AG04450 (cell line): ENCODE measurements around the gene TRPV6. TPM values are rescaled to one million over a fixed set of nuclear protein-coding genes. Genes with fewer than 3 reads are reported as not detected.
A peak's percentile ranks its signal among the peaks of the same experiment; 100 is the strongest.

Source experiments
- CTCF ChIA-PET: fragments of 300-600, 350-600 bp; formaldehyde crosslinking; extraction: SDS; loops from one replicate; lab custom pipeline; 2022; ENCODE audit warnings: antibody characterized with exemption, inconsistent platforms; lab: Charles Lee
- POLR2A ChIA-PET: fragments of 350-600 bp; formaldehyde crosslinking; extraction: SDS; loops from one replicate; lab custom pipeline; 2021; ENCODE audit warnings: antibody characterized with exemption, inconsistent platforms; lab: Yijun Ruan, JAX
- DNase-seq: peaks from one replicate; pipeline ENCODE4 v3.0.0-alpha.2; 2011; ENCODE audit warnings: low read depth, low spot score
- H3K27ac ChIP-seq: one replicate; pipeline ENCODE4 v1.5.1; 2012; ENCODE audit warnings: low read depth, low read length, control low read depth
- H3K27me3 ChIP-seq: one replicate; pipeline ENCODE4 v1.6.0; 2012; ENCODE audit warnings: low read length; ENCODE audit not compliant: control insufficient read depth, insufficient read depth
- H3K4me3 ChIP-seq: 2 replicates; pipeline ENCODE4 v1.5.1; 2011; ENCODE audit warnings: mild to moderate bottlenecking, low read depth, low read length, control low read depth
- H3K9me3 ChIP-seq: 2 replicates; pipeline ENCODE4 v1.5.1; 2012; ENCODE audit warnings: low read length; ENCODE audit not compliant: control insufficient read depth, insufficient read depth
- polyA plus RNA-seq: library from polyadenylated mRNA; depleted of rRNA; stranded (reverse); fragments of >200 nt; gene quantifications from 2 replicates; pipeline ENCODE4 v1.2.3, GENCODE V29; 2011
- TF ChIP-seq, protein P1 (sequence below): IDR thresholded peaks from 2 replicates; pipeline ENCODE4 v1.5.1; 2011; ENCODE audit warnings: low read depth, low read length, control low read depth, inconsistent platforms

Gene TRPV6
- polyA plus RNA-seq, 1 experiment = not detected

DNA sequence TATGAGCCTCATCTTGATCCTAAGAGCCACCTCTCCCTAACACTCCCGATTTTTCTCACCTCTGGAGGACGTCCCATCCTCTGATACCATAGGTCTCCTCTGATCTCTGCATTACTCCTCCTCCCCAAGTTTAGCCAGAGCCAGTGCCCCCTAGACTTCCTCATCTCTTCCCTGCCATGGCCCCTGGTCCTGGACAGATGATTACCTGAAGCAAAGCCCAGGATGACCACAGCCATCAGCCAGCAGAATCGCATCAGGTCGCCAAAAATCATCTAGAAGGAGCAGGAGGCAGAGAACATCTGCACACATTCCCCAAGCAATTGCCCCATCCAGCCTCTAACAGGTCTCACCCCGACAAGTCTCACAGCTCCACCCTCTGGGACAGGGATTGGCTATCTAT, 11.7 kb downstream of the TRPV6 start:
- TF ChIP-seq, protein P1, sequence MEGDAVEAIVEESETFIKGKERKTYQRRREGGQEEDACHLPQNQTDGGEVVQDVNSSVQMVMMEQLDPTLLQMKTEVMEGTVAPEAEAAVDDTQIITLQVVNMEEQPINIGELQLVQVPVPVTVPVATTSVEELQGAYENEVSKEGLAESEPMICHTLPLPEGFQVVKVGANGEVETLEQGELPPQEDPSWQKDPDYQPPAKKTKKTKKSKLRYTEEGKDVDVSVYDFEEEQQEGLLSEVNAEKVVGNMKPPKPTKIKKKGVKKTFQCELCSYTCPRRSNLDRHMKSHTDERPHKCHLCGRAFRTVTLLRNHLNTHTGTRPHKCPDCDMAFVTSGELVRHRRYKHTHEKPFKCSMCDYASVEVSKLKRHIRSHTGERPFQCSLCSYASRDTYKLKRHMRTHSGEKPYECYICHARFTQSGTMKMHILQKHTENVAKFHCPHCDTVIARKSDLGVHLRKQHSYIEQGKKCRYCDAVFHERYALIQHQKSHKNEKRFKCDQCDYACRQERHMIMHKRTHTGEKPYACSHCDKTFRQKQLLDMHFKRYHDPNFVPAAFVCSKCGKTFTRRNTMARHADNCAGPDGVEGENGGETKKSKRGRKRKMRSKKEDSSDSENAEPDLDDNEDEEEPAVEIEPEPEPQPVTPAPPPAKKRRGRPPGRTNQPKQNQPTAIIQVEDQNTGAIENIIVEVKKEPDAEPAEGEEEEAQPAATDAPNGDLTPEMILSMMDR = no peak
- DNase-seq = no peak
- POLR2A ChIA-PET = no interaction called here
- Histone ChIP-seq H3K27ac (no peak overlapping the region), H3K4me3 (no peak overlapping the region), H3K9me3 (peaks cover 23% of the 10 kb centered on the region), H3K27me3 (no peaks in the 10 kb centered on the region)
- CTCF ChIA-PET = interaction anchor here (1.0 to 1.2 kb wide), 2 partner anchors 62 to 341 kb away, joined by 4 read pairs; no protein-coding TSS in a partner anchor

DNA sequence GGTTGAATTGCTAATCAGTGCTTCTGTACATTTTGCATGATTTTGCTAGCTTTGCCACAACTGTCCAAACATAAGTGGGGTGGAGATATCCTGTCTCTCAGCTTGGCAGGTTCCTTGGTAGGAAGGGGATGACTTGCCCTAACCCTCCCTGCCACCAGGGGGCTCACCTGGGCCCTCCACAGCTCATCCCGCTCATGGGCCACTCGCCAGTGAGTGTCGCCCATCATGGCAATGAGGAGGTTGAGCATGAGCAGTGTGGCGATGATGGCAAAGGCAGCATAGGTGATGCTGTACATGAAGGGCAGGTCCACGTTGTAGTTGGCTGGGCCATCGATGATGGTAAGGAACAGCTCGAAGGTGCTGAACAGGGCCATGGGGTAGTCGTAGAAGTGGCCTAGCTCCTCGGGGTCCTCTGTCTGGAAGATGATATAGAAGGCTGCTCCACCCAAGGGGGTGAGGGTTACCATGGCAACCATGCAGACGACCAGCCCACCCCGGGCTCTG, 12.2 kb downstream of the TRPV6 start:
- DNase-seq = no peak
- H3K9me3 ChIP-seq = peaks cover 26% of the 10 kb centered on the region
- POLR2A ChIA-PET = no interaction called here

DNA sequence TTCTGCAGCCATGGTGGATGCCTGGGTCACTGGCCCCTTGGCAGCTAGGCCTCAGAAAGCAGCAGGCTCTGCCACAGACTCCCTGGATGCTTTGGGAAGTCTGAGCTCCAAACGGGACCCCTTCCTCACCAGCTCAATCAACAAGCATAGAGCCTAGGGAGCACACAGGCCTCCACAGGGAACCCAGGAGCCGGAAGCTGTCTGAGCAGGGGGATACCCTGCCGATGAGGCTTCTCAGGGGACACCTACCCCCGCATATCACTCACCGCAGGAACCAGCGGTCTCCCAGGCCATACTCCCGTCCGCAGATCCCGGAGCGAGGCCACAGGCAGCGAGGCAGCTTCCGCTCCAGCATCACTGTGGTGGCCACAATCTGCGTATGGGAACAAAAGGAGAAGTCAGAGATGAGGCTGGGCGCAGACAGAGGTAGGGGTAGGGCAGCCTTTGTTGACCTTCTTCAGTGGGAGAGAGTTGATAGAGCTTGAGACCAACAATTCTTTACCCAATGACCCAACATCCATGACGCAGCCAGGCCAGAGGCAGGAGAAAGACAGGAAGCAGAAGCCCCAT, 13.4 kb downstream of the TRPV6 start:
- ChIA-PET POLR2A (no interaction called here), CTCF (no interaction called here)
- peaks cover 32% of the 10 kb centered on the region for H3K9me3 ChIP-seq
- H3K27ac ChIP-seq = no peak overlapping the region
- TF ChIP-seq, protein P1 = no peak
- DNase-seq = no peak
- H3K27me3 ChIP-seq = no peaks in the 10 kb centered on the region
- no peak overlapping the region for H3K4me3 ChIP-seq

More for the DNA sequence above, 12.2 kb downstream of the TRPV6 start:
- CTCF ChIA-PET = interaction anchor here (1.0 to 1.2 kb wide), 2 partner anchors 62 to 342 kb away, joined by 4 read pairs; no protein-coding TSS in a partner anchor
- TF ChIP-seq, protein P1 = peak; percentile 25
- Histone ChIP-seq H3K27ac (no peak overlapping the region), H3K27me3 (no peaks in the 10 kb centered on the region), H3K4me3 (no peak overlapping the region)

DNA sequence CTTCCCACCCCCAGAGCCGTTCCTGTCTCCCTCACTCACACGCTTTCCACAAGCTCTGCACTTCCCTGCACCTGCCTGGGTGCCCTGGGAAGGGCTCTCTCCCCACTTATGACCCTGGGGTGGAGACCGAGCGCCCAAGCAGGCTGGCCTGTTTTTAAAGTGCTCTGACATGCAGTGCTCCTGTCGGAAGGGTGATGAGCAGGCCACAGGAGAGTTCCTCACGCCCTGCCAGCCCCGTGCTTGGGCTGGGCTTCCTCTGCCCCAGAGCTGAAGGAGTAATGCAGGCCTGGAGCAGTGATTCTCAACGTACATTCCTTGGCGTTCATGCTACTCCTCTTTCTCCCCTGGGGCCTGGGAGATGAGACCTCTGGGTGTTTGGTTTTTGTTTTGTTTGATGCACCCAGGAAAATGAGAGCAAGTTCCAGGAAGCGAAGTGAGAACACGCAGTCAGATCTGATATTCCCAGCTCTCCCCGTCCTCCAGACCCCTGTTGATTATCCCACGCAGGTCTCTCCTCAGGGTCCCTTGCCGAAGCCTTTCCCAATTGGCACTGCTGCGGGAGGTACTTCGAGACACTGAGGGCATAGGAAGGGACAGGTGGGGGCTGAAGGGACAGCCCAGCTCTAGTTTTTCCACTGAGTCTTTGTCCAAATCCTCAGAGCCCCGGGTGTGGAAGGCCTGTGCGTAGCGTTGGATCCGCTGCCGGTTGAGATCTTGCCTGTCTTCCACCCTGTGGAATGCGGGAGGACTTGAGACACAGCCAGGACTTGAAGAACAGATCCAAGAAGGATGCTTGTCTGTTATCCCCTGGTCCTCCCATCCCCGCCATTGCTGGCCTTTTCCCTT, 14.1 kb downstream of the TRPV6 start:
- no peak overlapping the region for H3K4me3 ChIP-seq
- CTCF ChIA-PET = no interaction called here
- POLR2A ChIA-PET = no interaction called here
- DNase-seq = no peak
- H3K27me3 ChIP-seq = no peaks in the 10 kb centered on the region
- peaks cover 34% of the 10 kb centered on the region for H3K9me3 ChIP-seq
- TF ChIP-seq, protein P1 = no peak
- no peak overlapping the region for H3K27ac ChIP-seq
